Fibroblast of skin of back (primary cell): Measurements from ENCODE around the gene C8A.
A peak's percentile ranks its signal among the peaks of the same experiment; 100 is the strongest.

Experiments used
- DNase-seq: peaks from one replicate; pipeline ENCODE4 v3.0.0-alpha.2; 2013

Gene C8A

DNA sequence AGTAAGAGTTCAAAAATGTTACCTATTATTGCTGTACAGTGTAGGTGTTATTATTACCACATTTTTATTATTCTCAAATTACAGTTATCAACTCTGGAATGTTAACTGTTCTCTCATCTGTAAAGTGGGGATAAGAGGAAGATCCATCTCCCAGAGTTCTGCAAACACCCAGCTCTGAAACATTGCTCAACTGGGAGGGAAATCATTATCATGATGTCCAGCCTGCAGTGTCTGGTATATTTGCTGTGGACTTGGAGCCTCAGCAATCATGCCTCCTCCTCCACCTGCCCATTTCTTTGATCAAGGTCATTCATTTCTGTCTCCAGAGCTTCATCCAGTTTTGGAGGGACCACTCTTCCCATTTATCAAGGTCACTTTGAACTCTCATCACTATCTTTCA lies 39.4 kb downstream of the C8A start:
- DNase-seq, result no peak

DNA sequence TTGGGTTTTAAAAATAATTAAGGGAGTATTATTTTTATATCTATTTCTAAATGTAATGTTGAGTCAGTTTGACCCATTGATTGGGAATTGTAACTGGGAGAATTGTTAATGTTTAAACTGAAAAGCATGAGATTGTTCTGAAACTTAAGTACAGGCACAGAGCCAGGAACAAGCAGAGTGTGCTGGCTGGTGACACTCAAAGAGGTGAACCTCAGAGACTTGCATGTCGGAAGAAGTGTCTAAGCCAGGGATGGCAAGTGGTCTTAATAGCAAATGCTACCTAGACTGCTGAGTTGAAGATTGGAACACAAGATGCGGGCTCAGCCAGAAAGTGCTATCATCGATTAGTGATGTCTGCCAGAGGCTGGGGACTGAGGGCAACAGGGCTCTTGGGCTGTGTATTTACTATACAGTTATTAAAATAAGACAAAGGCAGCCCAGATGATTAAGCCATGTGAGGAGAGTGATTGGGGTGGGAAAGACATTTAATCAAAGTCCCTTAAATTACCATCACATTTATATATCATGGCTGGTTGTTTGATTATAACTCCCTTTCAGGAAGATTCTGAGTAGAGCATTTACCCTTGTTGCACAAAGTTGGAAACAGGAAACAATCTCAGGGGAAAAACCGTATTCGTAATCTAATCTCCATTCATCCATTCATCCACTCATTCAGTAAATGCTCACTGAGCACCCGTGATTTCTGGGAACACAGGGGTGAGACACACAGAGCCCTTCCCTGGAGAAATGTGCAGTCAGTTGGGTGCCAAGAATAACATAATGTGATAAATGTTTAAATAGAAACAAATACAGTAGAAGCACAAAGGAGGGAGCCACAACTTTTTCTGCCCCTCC lies 42.8 kb downstream of the C8A start:
- DNase-seq, result peak; percentile 4

- no peak for DNase-seq
Observed at GRCh38 chr1:56898005-56898373, 43.4 kb downstream of the C8A start.

- no peak for DNase-seq
Observed at GRCh38 chr1:56898879-56899278, 44.3 kb downstream of the C8A start.

DNA sequence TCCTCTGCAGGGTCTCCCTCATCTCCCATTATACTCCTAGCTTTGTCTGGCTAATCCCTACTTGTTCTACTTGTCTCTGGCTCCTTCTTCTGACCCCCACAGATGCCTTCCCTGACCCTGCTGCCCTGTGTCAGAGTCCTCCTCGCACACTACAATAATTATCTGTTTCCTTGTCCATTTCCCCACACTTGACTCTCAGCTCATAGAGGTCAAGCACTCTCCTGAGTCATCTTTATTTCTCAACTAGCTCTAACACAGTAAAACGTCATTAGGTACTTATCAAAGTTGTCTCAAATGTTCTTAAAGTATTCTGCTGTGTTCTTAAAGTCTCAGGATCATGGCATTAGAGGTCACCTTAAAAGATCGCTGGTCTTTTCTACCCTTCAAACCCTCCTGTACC lies 47.1 kb downstream of the C8A start:
- DNase-seq, result no peak

DNA sequence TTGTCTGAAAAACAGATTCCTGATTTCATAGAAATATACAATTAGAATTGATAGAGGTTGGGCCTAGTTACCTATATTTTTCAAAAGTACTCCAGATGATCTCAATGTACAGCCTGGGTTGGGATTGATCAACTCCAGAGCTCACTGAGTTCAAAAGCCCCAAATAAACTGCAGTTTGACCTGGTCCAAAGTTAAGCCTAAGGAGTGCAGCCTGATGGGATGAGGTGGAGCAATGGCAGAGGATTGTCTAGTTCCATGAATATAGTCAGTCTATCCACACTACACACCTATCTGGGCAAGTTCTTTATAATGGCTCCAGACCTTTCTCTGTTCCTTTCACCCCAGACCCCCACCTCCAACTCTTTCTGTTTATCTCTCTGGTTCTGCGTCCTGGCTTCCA lies 49.2 kb downstream of the C8A start:
- no peak for DNase-seq

- DNase-seq, result no peak
Observed at GRCh38 chr1:56904663-56905397, 50.2 kb downstream of the C8A start.

DNA sequence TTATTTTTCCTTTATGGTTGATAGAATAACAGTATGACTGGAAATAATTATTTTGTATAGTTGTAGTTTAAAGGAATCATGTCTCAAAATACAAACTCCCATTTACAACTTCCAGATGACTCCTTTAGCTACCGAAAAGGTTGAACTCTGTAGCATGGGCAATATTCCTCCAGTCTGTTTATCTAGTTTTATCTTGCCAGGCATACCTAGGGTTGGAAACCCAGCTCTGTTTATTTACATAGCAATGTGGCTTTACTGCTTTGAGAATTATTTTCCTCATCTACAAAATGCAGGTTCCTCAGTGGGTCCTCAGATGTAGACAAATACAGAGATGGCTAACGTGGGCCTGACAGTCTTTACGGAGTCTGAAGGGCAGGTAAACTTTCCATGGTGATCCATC lies 51.1 kb downstream of the C8A start:
- no peak for DNase-seq

DNA sequence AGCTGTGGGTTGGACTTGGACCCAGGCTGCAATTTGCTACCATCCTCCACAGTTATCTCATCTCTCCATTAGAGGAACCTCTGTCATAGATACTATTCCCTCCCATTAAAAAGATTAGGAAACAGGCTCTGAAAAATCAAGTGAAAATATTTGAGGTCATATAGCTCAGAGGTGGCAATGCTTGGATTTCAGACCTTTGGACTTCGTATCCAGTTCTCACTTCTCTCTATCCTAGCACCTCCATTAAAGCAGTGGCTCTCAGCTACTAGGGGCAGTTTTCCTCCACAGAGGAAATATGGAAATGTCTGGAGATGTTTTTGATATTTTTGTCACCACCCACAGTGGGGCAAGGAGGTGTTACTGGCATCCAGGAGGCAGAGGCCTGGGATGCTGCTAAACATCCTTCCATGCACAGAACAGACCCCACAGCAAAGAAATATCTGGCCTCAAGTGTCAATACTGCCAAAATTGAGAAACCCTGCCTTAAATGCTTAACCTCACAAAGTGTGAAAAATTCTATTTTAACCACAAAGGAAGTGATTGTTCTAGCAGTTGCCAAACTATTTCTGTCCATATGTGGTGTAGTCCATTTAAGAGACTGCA lies 54.1 kb downstream of the C8A start:
- peak; percentile 22 for DNase-seq

- DNase-seq, result no peak
Observed at GRCh38 chr1:56910441-56910985, 55.9 kb downstream of the C8A start.

DNA sequence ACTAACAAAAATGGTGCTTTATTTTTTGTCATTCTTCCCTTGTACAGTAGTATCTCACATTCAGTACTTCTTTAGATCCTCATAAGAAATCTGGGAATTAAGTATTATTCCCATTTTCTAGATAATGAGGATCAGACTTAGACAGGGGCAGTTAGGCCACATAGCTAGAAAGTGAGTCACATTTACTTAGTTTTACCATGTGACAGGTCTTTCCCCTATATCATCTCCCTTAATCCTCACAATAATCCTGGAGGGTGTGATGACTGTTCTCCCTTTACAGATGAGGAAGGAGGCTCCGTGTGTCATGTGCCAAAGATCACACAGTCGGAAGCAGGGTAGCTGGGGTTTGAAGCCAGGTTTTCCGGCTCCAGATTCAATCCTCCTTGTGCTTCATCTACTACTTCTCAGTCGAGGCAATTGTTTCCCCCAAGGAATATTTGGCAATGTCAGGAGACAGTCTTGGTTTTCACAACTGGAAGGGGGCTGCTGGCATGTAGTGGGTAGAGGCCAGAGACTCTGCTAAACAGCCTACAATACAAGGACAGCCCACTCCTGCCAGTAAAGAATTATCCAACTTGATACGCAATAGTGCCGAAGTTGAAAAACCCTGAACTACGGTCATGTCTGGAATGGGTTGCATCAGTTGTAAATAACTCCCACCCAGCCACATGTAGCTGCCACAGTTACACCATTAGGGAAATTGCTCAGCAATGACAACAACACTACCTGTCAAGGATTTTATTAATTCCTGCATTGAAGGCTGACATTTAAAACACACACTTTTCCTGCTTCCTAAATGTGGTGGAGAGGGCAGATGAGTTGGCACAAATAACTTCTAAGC lies 56.7 kb downstream of the C8A start:
- peak; percentile 75 for DNase-seq

DNA sequence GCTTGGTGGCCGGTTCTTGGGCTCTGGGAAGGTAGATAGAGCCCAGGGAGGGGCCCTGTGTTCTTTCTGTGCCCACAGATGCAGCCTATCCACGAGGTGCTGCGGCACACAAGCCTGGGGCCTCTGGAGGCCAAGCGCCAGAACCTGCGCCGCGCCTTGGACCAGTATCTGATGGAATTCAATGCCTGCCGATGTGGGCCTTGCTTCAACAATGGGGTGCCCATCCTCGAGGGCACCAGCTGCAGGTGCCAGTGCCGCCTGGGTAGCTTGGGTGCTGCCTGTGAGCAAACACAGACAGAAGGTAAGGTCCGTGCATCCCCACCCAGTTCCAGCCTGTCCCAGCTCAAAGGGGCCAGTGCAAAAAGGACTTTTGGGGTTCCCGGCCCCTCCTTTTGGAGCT lies 57.7 kb downstream of the C8A start:
- DNase-seq, result no peak

GRCh38 chr1:56915960-56916359 lies 61.4 kb downstream of the C8A start:
- DNase-seq, result no peak

DNA sequence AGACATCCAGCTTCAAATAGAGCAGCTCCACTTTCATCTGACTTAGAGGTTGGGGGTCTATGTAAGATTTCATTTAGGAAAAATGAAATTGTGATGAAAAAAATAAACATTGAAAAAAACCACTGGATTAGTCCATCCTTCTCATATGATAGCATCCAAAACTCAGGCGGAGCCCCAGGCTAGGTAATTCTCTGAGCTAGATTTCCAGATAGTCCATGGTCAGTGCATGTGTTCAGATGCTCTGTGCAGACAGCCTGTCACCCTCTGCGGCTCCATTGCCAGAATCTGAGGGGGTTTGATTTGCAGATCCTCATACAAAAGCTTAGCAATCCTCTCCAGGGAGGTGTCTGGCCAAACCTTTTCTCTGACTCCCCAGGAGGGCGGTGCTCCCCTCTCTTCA lies 62.0 kb downstream of the C8A start:
- no peak for DNase-seq

DNA sequence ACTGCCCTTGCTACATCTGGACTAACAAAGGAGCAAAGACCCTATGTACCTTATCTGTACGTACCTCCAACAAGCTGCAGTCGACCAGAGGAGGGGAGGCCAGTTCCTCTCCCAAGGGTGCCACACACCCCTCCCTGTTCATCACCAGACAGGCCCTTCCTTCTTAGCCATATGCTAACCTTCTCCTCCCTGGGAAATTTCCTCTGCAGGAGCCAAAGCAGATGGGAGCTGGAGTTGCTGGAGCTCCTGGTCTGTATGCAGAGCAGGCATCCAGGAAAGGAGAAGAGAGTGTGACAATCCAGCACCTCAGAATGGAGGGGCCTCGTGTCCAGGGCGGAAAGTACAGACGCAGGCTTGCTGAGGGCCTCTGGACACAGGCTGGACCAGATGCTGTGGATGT lies 62.8 kb downstream of the C8A start:
- no peak for DNase-seq

GRCh38 chr1:56920591-56921001 lies 66.0 kb downstream of the C8A start:
- no peak for DNase-seq

GRCh38 chr1:56921479-56921878 lies 66.9 kb downstream of the C8A start:
- peak; percentile 7 for DNase-seq

DNA sequence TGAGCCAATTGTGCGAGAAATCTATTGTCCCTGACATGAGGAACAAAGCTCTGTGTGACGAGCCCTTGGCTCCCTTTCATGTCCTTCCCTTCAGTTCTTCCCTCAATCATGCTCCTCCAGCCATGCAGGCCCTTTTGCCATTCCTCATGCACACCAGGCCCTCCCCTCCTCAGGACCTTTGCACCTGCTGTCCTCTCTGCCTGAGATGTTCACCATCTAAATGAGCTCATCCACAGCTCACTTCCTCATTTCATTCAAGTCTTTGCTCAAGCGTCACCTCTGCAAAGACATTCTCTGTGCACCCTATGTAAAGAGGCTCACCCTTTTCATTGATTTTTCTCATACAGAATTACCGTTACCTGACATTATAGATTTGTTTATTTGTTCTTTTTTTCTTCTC lies 67.5 kb downstream of the C8A start:
- DNase-seq, result no peak

DNA sequence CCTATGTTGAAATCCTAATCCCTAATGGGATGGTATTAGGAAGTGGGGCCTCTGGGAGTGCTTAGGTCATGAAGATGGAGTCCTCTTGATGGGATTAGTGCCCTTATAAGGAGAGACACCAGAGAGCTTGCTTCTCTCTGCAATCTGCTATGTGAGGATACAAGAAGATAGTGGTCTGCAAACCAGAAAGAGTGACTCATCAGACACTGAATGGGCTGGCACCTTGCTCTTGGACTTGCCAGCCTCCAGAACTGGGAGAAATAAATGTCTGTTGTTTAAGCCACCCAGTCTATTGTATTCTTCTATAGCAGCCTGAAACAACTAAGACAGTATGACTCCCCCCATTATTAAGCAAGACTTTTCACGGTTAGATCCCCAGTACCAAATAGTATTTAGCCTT lies 67.9 kb downstream of the C8A start:
- DNase-seq, result peak; percentile 16

DNA sequence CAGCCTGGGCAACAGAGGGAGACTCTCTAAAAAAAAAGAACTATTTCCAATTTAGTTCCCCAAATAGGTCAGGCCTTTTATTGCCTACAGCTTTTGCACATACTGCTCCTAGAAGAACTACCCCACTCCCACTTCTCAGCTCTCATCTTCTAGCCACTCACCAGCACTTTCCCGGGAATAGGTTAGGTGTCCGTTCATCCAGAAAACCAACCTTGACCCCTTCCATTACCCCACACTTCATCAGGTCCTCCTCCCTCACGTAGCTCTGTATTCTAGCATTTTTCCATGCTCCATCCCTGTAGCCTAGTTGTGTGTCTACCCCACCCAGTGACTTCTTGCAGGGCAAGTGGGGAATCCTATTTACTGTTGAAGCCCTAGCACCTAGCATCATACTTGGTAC lies 68.6 kb downstream of the C8A start:
- DNase-seq, result no peak

DNA sequence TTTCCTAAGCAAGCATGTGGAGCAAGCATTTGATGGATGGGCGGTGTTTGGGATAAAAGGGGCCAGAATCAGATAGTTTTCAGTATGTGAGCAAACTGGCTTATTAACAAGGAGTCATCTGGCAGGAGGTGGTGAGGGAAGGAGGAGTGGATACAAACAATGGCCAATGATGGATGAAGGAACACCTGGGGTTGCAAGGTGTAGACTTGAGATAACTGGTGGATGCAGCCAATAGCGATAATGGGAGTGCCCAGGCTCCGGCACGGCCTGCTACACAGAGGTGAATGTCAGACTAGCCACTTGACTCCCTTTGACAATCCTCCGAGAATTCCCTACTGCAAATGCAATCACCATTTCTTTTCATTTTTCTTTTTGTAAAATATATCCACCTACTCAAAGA lies 69.5 kb downstream of the C8A start:
- DNase-seq, result no peak

DNA sequence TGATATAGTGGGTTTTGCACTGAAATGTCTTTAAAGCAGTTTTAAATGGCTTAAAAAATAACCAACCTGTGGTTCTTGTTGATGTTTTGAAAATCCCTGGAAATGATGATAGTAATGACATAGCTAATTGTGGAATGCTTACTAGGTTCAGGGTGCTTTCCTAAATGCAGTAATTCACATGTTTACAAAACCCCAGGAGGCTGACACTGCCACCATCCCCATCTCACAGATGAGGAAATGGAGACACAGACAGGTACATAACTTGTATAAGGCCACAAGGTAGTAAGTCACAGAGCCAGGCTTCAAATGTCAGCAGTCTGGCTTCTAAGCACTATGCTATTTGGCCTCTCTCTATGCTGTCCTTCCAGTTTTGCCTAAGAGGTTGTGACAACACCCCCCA lies 70.6 kb downstream of the C8A start:
- DNase-seq, result no peak

DNA sequence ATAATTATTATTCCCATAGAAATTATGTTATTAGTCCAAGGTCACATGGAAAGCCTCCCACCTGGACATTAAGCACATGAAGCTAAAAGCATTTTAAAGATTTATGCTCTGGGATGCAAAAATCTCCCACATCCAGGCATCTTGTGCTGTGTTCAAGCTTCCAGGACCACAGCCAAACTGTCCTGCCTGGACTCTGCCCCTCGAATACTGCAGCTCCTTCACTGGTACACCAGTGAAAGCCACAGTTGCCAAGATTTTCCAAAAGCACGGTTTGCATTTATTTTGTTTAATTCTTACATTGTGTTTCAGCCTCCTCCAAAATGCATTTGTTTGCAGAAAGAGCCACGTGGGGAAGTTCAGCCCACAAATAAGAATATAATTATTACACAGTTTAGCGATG lies 72.6 kb downstream of the C8A start:
- no peak for DNase-seq
